ENCODE measurements around the gene PLN. TPM values are rescaled to one million over a fixed set of nuclear protein-coding genes. Genes with fewer than 3 reads are reported as not detected.

The PLN gene
- total RNA-seq, 1 donor from 2014 or later = 89.3 TPM

- DNase-seq (ENCODE audit: low spot score) = no peak
Measured at GRCh38 chr6:118537574-118537973, 10.5 kb upstream of the PLN start.

DNA sequence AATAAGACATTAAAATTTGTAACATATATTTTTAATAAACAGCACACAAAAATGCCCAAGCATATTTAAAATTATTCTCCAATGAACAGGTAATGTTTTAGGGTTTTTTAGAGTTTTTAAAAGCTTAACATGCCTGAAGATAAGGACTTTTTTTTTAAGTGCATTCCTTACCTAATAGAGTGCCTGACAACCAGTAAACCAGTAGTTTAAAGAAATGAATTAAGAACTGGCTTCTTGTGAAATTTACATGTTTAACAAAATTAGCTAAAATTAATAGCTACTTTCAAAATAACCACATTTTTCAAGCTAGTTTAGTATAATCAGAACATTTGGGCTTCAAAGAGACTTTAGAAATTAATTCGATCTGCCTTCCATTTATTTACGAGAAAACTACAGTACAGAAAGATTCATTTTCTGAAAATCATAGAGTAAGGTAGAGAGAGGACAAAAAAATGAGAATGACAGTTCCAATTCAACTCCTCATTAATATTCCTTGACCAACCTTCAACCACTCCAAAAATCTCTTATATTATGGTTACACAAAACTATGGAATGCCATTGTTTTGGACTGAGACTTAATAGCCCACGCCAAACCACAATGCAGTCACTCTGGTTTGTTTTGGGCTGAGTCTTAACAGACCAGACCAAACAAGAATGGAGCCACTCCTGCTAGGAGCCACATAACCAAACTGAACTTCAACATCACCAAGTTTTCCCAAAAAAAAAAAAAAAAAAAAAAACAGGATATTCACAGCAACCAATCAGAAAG is 5.7 kb upstream of the PLN start:
- DNase-seq (ENCODE audit: low spot score) = no peak

GRCh38 chr6:118544105-118544504 is 4.0 kb upstream of the PLN start:
- no peak for DNase-seq (ENCODE audit: low spot score)

GRCh38 chr6:118546164-118546879 is 1.8 kb upstream of the PLN start:
- DNase-seq (ENCODE audit: low spot score) = no peak

GRCh38 chr6:118546880-118547218 is 1.2 kb upstream of the PLN start:
- no peak for DNase-seq (ENCODE audit: low spot score)

- no peak for DNase-seq (ENCODE audit: low spot score)
Measured at GRCh38 chr6:118548613-118549012, 517 bp downstream of the PLN start.

- no peak for DNase-seq (ENCODE audit: low spot score)
Measured at GRCh38 chr6:118551063-118552053, 3.3 kb downstream of the PLN start.

GRCh38 chr6:118553132-118553531 is 5.0 kb downstream of the PLN start:
- DNase-seq (ENCODE audit: low spot score) = no peak

- no peak for DNase-seq (ENCODE audit: low spot score)
Measured at GRCh38 chr6:118554698-118555097, 6.6 kb downstream of the PLN start.

DNA sequence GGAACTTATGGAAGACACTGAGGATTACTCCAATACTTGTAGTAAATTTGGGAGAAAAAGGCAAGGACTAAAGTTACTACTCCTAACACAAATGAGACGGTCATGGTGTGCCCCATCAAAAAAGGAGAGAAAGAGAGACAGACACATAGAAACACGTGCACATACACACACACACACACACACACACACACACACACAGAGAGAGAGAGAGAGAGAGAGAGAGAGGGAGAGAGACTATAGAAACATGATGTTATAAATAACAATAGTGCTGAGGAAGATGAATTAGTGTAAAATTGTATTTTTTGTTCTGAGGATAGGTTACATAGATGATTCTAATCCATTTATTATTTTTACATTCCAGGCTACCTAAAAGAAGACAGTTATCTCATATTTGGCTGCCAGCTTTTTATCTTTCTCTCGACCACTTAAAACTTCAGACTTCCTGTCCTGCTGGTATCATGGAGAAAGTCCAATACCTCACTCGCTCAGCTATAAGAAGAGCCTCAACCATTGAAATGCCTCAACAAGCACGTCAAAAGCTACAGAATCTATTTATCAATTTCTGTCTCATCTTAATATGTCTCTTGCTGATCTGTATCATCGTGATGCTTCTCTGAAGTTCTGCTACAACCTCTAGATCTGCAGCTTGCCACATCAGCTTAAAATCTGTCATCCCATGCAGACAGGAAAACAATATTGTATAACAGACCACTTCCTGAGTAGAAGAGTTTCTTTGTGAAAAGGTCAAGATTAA is 10.5 kb downstream of the PLN start:
- DNase-seq (ENCODE audit: low spot score) = no peak

GRCh38 chr6:118559659-118560058 is 11.6 kb downstream of the PLN start:
- no peak for DNase-seq (ENCODE audit: low spot score)

- DNase-seq (ENCODE audit: low spot score) = no peak
Measured at GRCh38 chr6:118562248-118562647, 14.2 kb downstream of the PLN start.

DNA sequence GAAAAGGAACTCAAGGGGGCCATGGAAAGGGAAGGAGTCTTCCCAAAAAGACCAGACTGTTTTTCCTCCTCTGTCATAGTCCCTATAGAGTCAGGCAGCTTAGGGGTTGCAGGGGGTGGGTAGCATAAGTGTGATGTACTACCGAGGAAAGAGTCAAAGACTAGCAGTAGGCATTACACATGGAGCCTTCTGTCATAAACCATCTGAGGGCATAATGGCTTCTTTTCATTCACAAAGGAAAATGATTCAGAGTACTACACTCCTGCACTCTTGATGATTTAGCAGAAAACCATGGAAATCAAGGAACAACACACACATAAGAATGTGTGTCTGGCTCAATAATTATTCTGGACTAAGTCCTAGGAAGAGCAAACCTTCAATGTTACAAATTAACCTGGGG is 14.9 kb downstream of the PLN start:
- DNase-seq (ENCODE audit: low spot score) = no peak

DNA sequence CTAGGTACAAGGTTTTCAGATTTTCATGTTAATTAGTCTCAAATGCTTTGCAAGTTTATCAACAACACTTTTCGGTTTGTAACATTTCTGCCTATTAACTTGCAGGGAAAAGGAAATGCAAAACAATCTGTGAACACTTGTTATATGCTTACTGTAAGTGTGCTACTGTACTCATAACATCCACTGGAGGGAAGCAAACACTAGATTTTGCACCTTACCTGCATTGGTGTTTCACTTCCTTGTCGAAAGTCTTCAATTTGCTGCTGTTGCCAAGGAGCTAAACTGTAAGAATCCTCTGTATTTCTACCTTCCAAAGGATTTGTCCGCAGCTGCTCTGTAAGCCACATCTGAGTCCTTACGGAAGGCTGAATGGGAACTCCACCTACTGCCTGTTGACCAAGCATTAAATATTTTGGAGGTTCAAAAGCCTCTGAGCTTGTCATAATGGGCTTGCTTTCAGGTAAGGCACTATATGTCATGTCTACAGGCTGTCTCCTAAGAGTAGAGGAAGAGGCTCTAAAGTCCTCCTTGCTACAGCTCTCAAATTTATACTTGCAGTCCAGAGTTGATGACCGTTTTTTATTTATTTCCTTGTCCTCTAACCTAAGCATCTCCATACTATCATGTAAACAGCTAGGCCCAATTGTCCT is 17.3 kb downstream of the PLN start:
- DNase-seq (ENCODE audit: low spot score) = no peak

DNA sequence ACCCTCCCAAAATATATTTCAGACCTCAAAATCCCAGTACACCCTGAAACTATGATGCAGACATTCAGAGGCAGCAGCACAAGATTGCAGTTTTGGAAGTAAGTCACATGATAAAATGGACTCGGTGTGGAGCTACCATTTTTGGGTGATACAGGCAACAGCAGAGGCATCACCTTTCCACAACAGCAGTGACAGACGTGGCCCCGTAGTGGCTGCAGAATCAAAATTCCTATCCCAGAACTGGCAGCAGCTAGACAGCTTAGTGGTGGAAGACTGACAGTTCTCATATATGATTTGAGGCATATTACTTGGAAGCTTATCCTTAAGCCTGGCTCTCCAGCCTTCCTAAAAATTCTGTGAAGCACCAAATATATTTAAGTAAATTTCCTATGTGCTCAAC is 19.9 kb downstream of the PLN start:
- no peak for DNase-seq (ENCODE audit: low spot score)

GRCh38 chr6:118569498-118569897 is 21.4 kb downstream of the PLN start:
- DNase-seq (ENCODE audit: low spot score) = no peak

DNA sequence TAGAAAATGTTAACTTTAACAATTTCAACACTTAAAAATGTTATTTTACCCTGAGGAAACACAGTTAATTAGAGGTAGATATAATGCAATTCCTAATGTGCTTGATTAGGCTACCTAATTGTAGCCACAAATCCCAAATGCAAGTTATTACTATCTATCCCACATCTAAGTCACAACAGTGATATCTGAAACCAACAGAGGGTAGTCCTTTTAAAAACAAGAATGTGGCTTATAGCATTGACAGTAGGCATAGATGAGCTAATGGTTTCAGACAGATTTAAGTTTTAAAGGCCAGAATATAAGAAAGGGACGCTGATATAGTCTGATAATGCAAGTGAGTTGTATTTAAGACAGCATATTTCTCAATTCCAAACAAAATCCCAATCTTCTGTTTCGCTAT is 23.0 kb downstream of the PLN start:
- no peak for DNase-seq (ENCODE audit: low spot score)

DNA sequence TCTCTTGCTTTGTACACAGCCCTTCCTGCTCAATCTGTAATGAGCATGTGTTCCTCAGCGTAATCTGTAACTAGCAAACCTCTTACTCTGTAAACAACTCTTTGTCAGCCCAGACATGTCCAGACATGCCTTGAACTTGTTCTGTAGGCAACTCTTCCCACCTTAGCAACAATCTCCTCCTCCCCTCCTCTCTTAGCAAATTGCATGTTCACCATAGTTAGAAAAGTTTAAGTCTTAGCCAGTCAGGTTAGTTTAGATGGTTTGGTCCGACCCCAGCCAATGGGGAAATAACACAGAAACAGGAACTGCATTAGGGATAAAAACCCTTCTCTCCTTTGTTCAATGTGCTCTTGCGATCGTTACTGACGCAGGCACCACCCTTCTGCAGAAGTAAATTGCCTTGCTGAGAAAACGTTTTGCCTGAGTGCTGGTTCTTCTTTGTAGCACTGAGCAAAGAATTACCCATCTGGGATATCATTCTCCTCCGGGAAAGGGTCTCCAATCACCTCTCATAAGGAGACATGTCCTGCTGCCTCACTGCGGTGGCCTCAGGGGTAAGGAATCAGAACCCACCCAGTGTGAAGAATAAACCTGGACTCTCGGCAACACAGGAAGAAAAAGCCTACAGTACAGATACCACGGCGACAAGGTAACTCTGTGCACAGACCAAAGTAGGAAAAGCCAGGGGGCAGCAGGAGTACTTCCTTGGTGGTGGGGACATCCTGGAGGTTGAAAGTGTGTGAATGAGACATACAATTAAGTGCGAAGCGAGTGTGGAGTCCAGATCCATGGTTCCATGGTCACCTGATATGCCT is 26.2 kb downstream of the PLN start:
- DNase-seq (ENCODE audit: low spot score) = no peak

DNA sequence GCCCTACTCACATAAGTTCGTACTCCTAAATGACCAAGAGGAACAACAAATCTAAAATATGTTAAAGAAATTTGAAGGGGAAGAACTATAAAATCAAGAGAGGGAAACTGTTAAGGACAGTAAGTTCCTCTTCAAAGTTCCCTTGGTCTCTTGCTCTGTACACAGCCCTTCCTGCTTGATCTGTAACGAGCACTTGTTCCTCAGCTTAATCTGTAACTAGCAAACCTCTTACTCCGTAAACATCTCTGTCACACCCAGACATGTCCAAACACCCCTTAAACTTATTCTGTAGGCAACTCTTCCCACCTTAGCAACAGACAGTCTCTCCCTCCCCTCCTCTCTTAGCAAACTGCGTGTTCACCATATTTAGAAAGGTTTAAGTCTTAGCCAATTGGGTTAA is 29.9 kb downstream of the PLN start:
- DNase-seq (ENCODE audit: low spot score) = no peak

DNA sequence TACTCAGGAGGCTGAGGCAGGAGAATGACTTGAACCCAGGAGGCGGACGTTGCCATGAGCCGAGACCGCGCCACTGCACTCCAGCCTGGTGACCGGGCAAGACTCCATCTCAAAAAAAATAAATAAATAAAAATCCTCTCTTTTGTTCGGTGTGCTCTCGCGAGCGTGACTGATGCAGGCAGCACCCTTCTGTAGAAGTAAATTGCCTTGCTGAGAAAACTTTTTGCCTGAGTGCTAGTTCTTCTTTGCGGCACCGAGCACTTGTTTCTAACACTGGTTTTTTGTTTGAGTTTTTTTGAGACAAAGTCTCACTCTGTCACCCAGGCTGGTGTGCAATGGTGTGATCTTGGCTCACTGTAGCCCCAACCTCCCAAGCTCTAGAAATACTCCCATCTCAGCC is 30.5 kb downstream of the PLN start:
- DNase-seq (ENCODE audit: low spot score) = no peak
